ENCODE results near the gene FSTL4. TPM values are rescaled to one million over a fixed set of nuclear protein-coding genes. Genes with fewer than 3 reads are reported as not detected.

The FSTL4 gene
- total RNA-seq, 1 experiment from 2014 or later, result 2.7 TPM

DNA sequence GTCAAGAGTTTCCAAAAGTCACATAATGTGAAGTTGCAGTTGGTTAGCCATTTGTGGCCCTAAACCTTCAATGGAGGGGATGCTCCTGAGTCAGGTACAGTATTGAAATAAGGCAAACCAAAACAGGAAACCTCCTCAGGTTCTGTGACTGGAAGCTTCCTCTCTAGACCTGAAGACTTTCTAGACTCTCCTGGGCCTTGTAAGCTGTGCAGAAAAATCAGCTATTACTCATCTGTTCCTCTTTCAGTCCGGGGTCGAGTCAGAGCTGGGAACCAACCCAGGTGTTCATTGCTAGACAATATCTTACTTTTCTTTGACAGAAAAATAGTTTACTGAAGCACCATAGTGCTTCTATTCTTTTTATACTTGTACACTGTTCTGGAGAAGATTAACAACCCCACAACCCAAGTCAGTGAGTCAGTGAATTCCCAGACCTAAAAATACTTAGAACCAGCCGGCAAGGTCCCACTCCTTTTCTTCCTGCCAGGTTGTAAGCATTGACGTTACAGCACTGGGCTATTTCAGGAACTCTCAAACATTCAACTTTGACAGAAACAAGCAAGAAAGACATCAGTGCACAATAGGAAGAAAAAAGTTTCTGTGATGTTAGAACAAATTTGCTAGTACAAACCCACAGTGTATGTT lies 47.3 kb downstream of the FSTL4 start:
- H3K36me3 Mint-ChIP-seq (ENCODE audit: insufficient read depth, unreplicated experiment), result no peaks in the 10 kb centered on the region
- Histone ChIP-seq H3K27me3 (replicated peaks; ENCODE audit: control insufficient read depth, insufficient read depth, low read length) (0 out of 2 replicates have a peak, but pooled peaks cover 1% of the 10 kb centered on the region), H3K36me3 (ENCODE audit: control insufficient read depth, insufficient read depth, low read length) (no peaks in the 10 kb centered on the region), H3K4me1 (no peaks in the 10 kb centered on the region), H3K9me3 (no peaks in the 10 kb centered on the region), H3K4me3 (ENCODE audit: low read depth, low read length) (no peak overlapping the region)
- H3K4me3 Mint-ChIP-seq (ENCODE audit: unreplicated experiment), result no peak overlapping the region
- DNase-seq, result no peak
- intact Hi-C loops (cut with micrococcal nuclease; ENCODE audit: unreplicated experiment), result no loop called here
- TF ChIP-seq, protein P1, sequence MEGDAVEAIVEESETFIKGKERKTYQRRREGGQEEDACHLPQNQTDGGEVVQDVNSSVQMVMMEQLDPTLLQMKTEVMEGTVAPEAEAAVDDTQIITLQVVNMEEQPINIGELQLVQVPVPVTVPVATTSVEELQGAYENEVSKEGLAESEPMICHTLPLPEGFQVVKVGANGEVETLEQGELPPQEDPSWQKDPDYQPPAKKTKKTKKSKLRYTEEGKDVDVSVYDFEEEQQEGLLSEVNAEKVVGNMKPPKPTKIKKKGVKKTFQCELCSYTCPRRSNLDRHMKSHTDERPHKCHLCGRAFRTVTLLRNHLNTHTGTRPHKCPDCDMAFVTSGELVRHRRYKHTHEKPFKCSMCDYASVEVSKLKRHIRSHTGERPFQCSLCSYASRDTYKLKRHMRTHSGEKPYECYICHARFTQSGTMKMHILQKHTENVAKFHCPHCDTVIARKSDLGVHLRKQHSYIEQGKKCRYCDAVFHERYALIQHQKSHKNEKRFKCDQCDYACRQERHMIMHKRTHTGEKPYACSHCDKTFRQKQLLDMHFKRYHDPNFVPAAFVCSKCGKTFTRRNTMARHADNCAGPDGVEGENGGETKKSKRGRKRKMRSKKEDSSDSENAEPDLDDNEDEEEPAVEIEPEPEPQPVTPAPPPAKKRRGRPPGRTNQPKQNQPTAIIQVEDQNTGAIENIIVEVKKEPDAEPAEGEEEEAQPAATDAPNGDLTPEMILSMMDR (IDR thresholded peaks at IDR 0.05; ENCODE audit: insufficient read depth in 1 of 2, low read depth in 1 of 2, low read length in 1 of 2, severe bottlenecking in 1 of 2, unreplicated experiment in 1 of 2), result no peak
- H3K27ac Mint-ChIP-seq (ENCODE audit: unreplicated experiment), result no peak overlapping the region
- no TSS peak for BruUV-seq (replicated peaks)
- H3K9me3 Mint-ChIP-seq (ENCODE audit: unreplicated experiment), result no peaks in the 10 kb centered on the region
- ChIA-PET POLR2A (no interaction called here), CTCF (no interaction called here)
- peaks cover 8% of the 10 kb centered on the region for H3K27me3 Mint-ChIP-seq (ENCODE audit: insufficient read depth, unreplicated experiment)
- H3K4me1 Mint-ChIP-seq (ENCODE audit: low read depth, unreplicated experiment), result no peaks in the 10 kb centered on the region

DNA sequence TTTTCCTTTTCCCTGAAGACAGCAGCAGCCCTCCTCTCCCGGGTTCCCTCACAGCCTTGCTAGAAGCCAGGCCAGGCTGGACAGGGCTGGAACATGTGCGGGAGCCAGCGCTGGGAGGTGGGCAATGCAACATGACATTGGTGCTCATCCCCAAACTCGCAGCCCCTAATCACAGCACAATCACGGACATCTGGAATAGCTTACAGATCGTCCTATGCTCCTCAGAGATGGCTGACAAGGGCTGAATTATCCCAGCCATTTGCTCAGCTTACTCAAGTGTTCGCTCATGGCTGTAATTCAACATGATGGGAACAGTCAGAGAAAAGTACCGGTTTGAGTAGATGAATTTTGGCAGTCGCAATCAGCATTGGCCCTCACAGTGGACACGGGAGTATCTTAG lies 49.8 kb downstream of the FSTL4 start:
- Histone ChIP-seq H3K4me3 (ENCODE audit: low read depth, low read length) (no peak overlapping the region), H3K9me3 (no peaks in the 10 kb centered on the region), H3K4me1 (no peaks in the 10 kb centered on the region), H3K36me3 (ENCODE audit: control insufficient read depth, insufficient read depth, low read length) (no peaks in the 10 kb centered on the region), H3K27me3 (replicated peaks; ENCODE audit: control insufficient read depth, insufficient read depth, low read length) (no peaks in the 10 kb centered on the region; the same call in 1 of the 2 replicates)
- Mint-ChIP-seq H3K4me3 (ENCODE audit: unreplicated experiment) (no peak overlapping the region), H3K27ac (ENCODE audit: unreplicated experiment) (no peak overlapping the region), H3K27me3 (ENCODE audit: insufficient read depth, unreplicated experiment) (peaks cover 4% of the 10 kb centered on the region), H3K9me3 (ENCODE audit: unreplicated experiment) (no peaks in the 10 kb centered on the region), H3K36me3 (ENCODE audit: insufficient read depth, unreplicated experiment) (no peaks in the 10 kb centered on the region), H3K4me1 (ENCODE audit: low read depth, unreplicated experiment) (no peaks in the 10 kb centered on the region)
- POLR2A ChIA-PET, result no interaction called here
- TF ChIP-seq, protein P1 (IDR thresholded peaks at IDR 0.05; ENCODE audit: insufficient read depth in 1 of 2, low read depth in 1 of 2, low read length in 1 of 2, severe bottlenecking in 1 of 2, unreplicated experiment in 1 of 2), result no peak
- intact Hi-C loops (cut with micrococcal nuclease; ENCODE audit: unreplicated experiment), result no loop called here
- CTCF ChIA-PET, result no interaction called here
- DNase-seq, result no peak
- BruUV-seq (replicated peaks), result no TSS peak

DNA sequence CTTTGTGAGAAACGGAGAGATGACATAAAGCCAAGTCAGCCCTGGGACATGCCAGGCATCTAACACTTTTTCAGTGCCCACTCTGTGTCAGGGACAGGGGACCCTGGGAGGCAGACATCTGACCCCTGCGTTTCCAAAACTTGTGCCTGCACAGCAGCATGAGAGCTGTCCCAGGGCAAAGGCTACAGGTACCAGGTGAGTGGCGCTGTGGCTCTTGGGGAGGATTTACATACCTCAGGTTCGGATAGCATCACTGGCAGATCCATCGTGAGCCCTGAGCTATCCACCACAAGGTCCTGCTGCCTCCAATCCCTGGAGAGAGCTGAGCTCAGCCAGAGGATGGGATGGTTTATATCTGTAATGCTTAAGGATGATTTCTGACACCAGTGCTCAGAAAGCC lies 52.4 kb downstream of the FSTL4 start:
- H3K9me3 Mint-ChIP-seq (ENCODE audit: unreplicated experiment), result no peaks in the 10 kb centered on the region
- Histone ChIP-seq H3K4me3 (ENCODE audit: low read depth, low read length) (no peak overlapping the region), H3K9me3 (no peaks in the 10 kb centered on the region), H3K4me1 (no peaks in the 10 kb centered on the region), H3K36me3 (ENCODE audit: control insufficient read depth, insufficient read depth, low read length) (no peaks in the 10 kb centered on the region), H3K27me3 (replicated peaks; ENCODE audit: control insufficient read depth, insufficient read depth, low read length) (no peaks in the 10 kb centered on the region; the same call in 1 of the 2 replicates)
- ChIA-PET POLR2A (no interaction called here), CTCF (interaction anchor here (0.7 kb wide), 1 partner anchor 136 kb away, joined by 3 read pairs; no protein-coding TSS in a partner anchor)
- H3K4me3 Mint-ChIP-seq (ENCODE audit: unreplicated experiment), result no peak overlapping the region
- DNase-seq, result no peak
- peaks cover 4% of the 10 kb centered on the region for H3K27me3 Mint-ChIP-seq (ENCODE audit: insufficient read depth, unreplicated experiment)
- TF ChIP-seq, protein P1 (IDR thresholded peaks at IDR 0.05; ENCODE audit: insufficient read depth in 1 of 2, low read depth in 1 of 2, low read length in 1 of 2, severe bottlenecking in 1 of 2, unreplicated experiment in 1 of 2), result no peak
- H3K27ac Mint-ChIP-seq (ENCODE audit: unreplicated experiment), result no peak overlapping the region
- no peaks in the 10 kb centered on the region for H3K4me1 Mint-ChIP-seq (ENCODE audit: low read depth, unreplicated experiment)
- BruUV-seq (replicated peaks), result no TSS peak
- H3K36me3 Mint-ChIP-seq (ENCODE audit: insufficient read depth, unreplicated experiment), result no peaks in the 10 kb centered on the region
- intact Hi-C loops (cut with micrococcal nuclease; ENCODE audit: unreplicated experiment), result no loop called here
